HepG2 (cell line): ENCODE measurements around the gene OTUB2. TPM values are rescaled to one million over a fixed set of nuclear protein-coding genes. Genes with fewer than 3 reads are reported as not detected.
A peak's percentile ranks its signal among the peaks of the same experiment; 100 is the strongest.

ENCODE experiments used
- ATAC-seq: fragments of 200-7000 bp; cut with Tn5 transposase; 3 replicates; pipeline ENCODE4 v1.9.1; 2020; ENCODE audit warnings: mild to moderate bottlenecking, moderate library complexity
- BruUV-seq: library from RNA; stranded (reverse); fragments of 400-500 nt; replicated peaks from 2 replicates; lab custom pipeline; 2021; lab: Mats Ljungman, UMichigan
- CTCF ChIA-PET: fragments of 300-600 bp; formaldehyde crosslinking; extraction: SDS; loops from one replicate; lab custom pipeline; 2021; ENCODE audit warnings: low total read pairs, inconsistent platforms, low intra/inter-chr PET ratio; lab: Yijun Ruan, JAX
- POLR2A ChIA-PET: fragments of 350-600 bp; sonication (Branson Sonifier 250); formaldehyde crosslinking; loops from one replicate; lab custom pipeline; 2020; ENCODE audit warnings: antibody characterized with exemption, inconsistent platforms; lab: Yijun Ruan, JAX
- DNase-seq: peaks from one replicate; pipeline ENCODE4 v3.0.0-alpha.2; 2015; ENCODE audit warnings: low spot score
- FAIRE-seq: peaks from 3 replicates; lab custom pipeline; 2011; peaks lifted over from hg19 to GRCh38; lab: Jason Lieb, UNC
- H2AFZ ChIP-seq: one replicate; pipeline ENCODE4 v1.6.1; 2011; ENCODE audit warnings: low read length, inconsistent platforms
- H3K27ac ChIP-seq: fragments of 300-600 bp; 3 replicates; pipeline ENCODE4 v1.8.0; 2011; ENCODE audit warnings: mixed run types, mild to moderate bottlenecking, mixed read lengths, low read length, inconsistent platforms; ENCODE audit not compliant: insufficient read depth; ENCODE audit errors: extremely low read length
- H3K27me3 ChIP-seq, 2 experiments: fragments of 200-600 bp in 1 of 2; 2 replicates in 1 of 2; 3 replicates in 1 of 2; pipeline versions ENCODE4 v1.6.0 to v1.8.0; 2011; ENCODE audit warnings: low read length in 2 of 2, mild to moderate bottlenecking in 2 of 2, moderate library complexity in 2 of 2, inconsistent platforms in 1 of 2; ENCODE audit not compliant: insufficient read depth in 2 of 2, control insufficient read depth in 1 of 2
- H3K36me3 ChIP-seq, 2 experiments: fragments of 200-600 bp in 1 of 2; replicated peaks in 1 of 2; 2 replicates in 1 of 2; 3 replicates in 1 of 2; pipeline versions ENCODE4 v1.5.1 to v1.8.0; 2011; ENCODE audit warnings: low read length in 2 of 2, inconsistent platforms in 1 of 2; ENCODE audit not compliant: insufficient read depth in 2 of 2, control insufficient read depth in 1 of 2
- H3K4me1 ChIP-seq: 2 replicates; pipeline ENCODE4 v1.5.1; 2012; ENCODE audit warnings: low read length, inconsistent platforms; ENCODE audit not compliant: insufficient read depth
- H3K4me2 ChIP-seq: 2 replicates; pipeline ENCODE4 v1.6.0; 2011; ENCODE audit warnings: low read depth, low read length, inconsistent platforms
- H3K4me3 ChIP-seq, 3 experiments: fragments of 200-600 bp in 1 of 3; sonication (generic), shearing (Covaris generic) in 1 of 3; replicated peaks in 1 of 3; 2 replicates each; pipeline ENCODE4 v1.5.1; 2011 to 2016; ENCODE audit warnings: low read length in 3 of 3, inconsistent platforms in 2 of 3, low read depth in 2 of 3, mild to moderate bottlenecking in 2 of 3, control low read depth in 1 of 3, mixed read lengths in 1 of 3; ENCODE audit not compliant: insufficient read depth in 1 of 3
- H3K79me2 ChIP-seq: one replicate; pipeline ENCODE4 v1.6.1; 2011; ENCODE audit warnings: low read length, inconsistent platforms; ENCODE audit not compliant: insufficient read depth
- H3K9ac ChIP-seq: 2 replicates; pipeline ENCODE4 v1.6.0; 2011; ENCODE audit warnings: mild to moderate bottlenecking, low read depth, low read length, inconsistent platforms; ENCODE audit not compliant: insufficient read depth
- H3K9me3 ChIP-seq: 2 replicates; pipeline ENCODE4 v1.5.1; 2012; ENCODE audit warnings: mild to moderate bottlenecking, low read length
- H4K20me1 ChIP-seq: 2 replicates; pipeline ENCODE4 v1.6.0; 2011; ENCODE audit warnings: inconsistent platforms, mild to moderate bottlenecking, low read length, moderate library complexity; ENCODE audit not compliant: insufficient read depth
- MTF2 ChIP-seq: sonication (generic); formaldehyde crosslinking; IDR thresholded peaks from 2 replicates; pipeline ENCODE4 v1.5.0; 2020; ENCODE audit warnings: missing genetic modification reagents, borderline replicate concordance
- MYC ChIP-seq: sonication (generic); formaldehyde crosslinking; IDR thresholded peaks from 2 replicates; pipeline ENCODE4 v1.9.0; 2021; ENCODE audit warnings: missing genetic modification reagents, borderline replicate concordance
- ZBTB33 ChIP-seq: sonication (generic); formaldehyde crosslinking; IDR thresholded peaks from 2 replicates; pipeline ENCODE4 v1.4.0; 2020; ENCODE audit warnings: missing genetic modification reagents
- ZKSCAN1 ChIP-seq: fragments of 150-350 bp; IDR thresholded peaks from 2 replicates; pipeline ENCODE4 v1.6.1; 2014; ENCODE audit warnings: low read length
- ZNF431 ChIP-seq: sonication (generic); formaldehyde crosslinking; IDR thresholded peaks from 2 replicates; pipeline ENCODE4 v1.9.0; 2022; ENCODE audit warnings: missing genetic modification reagents, low read depth, mild to moderate bottlenecking, borderline replicate concordance
- ZNF460 ChIP-seq: sonication (generic); formaldehyde crosslinking; IDR thresholded peaks from 2 replicates; pipeline ENCODE4 v1.5.1; 2020; ENCODE audit warnings: missing genetic modification reagents, mild to moderate bottlenecking, borderline replicate concordance
- ZNF629 ChIP-seq: sonication (generic); formaldehyde crosslinking; conservative IDR thresholded peaks from 2 replicates; pipeline ENCODE4 v1.5.0; 2020; ENCODE audit warnings: missing genetic modification reagents
- WGBS: methylation state at CpG from one replicate; pipeline ENCODE4 v1.1.6; 2017; ENCODE audit warnings: low lambda C conversion rate; 5-methylcytosine and 5-hydroxymethylcytosine counted together
- in situ Hi-C: cut with HindIII; loops from 2 replicates; pipeline ENCODE4 v1.10.0; 2017; ENCODE audit warnings: low pct_unique_long_range_greater_than_20kb; ENCODE audit not compliant: extremely low pct_ligation_motif_present
- intact Hi-C: fragments of 100-400 bp; cut with micrococcal nuclease; formaldehyde crosslinking; loops from one replicate; pipeline ENCODE4 v1.10.0; 2022; ENCODE audit not compliant: unreplicated experiment
- polyA plus RNA-seq, 8 experiments: library from polyadenylated mRNA; depleted of rRNA in 3 of 8; stranded (reverse) in 7 of 8; unstranded in 1 of 8; fragments of >200 nt; fragmentation: Illumina TruSeq in 4 of 8; extraction: Trizol in 4 of 8; gene quantifications; 2 replicates each; pipeline versions ENCODE4 v1.2.1 to v1.2.3, GENCODE V29; 2011 to 2016; ENCODE audit warnings: low read depth in 4 of 8, missing spikeins in 1 of 8, mixed read lengths in 1 of 8; ENCODE audit not compliant: insufficient read depth in 1 of 8
- total RNA-seq, 5 experiments: library from RNA; depleted of rRNA; stranded (reverse); fragments of >200 nt; fragmentation: Illumina TruSeq; extraction: Trizol; gene quantifications; 2 replicates each; pipeline ENCODE4 v1.2.3, GENCODE V29; 2016; ENCODE audit warnings: low read depth in 1 of 5

The OTUB2 gene
- total and polyA plus RNA-seq, 2 of the 13 experiments (the other 11 are each of a cell fraction or from before 2014, with no cell fraction given): 2.2 to 2.4 TPM

GRCh38 chr14:93998871-93999403 is 27.2 kb upstream of the OTUB2 start (continued):
- TF ChIP-seq MTF2 (CRISPR knock-in tag): no peak
- no peak for TF ChIP-seq ZNF431
- TF ChIP-seq ZNF460 (CRISPR knock-in tag): no peak

DNA sequence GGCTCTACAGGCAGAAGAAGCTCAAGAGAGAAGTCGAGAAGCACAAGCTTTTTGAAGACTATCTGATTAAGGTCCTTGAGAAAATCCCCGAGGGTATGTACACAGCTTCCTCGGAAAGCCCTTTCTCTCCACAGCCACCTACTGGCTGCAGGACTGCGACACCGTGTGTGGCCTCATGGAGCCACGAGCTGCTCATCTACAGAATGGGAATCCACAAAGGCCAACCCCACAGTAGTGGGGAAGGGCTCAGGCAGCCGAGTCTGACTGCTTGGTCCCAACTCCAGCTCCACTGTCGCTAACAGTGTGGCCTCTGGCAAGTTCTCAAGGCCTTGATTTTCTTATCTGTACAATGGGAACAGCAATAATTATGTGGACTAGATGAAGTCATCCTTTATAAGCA is 26.6 kb upstream of the OTUB2 start:
- ATAC-seq (no peak), DNase-seq (no peak), FAIRE-seq (no peak)
- H3K4me1 ChIP-seq: peaks cover 72% of the 10 kb centered on the region
- ChIA-PET CTCF (interaction anchor here (1.5 kb wide), 1 partner anchor 59 kb away, joined by 4 read pairs; no protein-coding TSS in a partner anchor), POLR2A (interaction anchor here (0.7 to 1.8 kb wide), 3 partner anchors 40 to 294 kb away, joined by 3 to 5 read pairs (median 3); partner anchors contain the start of gene SERPINA10)
- no peaks in the 10 kb centered on the region for H4K20me1 ChIP-seq
- no peaks in the 10 kb centered on the region for H3K9me3 ChIP-seq
- no peak overlapping the region for H3K4me2 ChIP-seq
- H3K36me3 ChIP-seq: no peaks in the 10 kb centered on the region
- no TSS peak for BruUV-seq
- intact Hi-C loops (no loop called here), in situ Hi-C loops (no loop called here)
- H3K27ac ChIP-seq: no peak overlapping the region
- H3K9ac ChIP-seq: no peak overlapping the region
- 75% methylated on average over 2 of the region's 8 CpGs for WGBS
- H2AFZ ChIP-seq: no peak overlapping the region
- peaks cover 0 to 33% of the 10 kb centered on the region in 2 experiments; a peak in 4 of 5 replicates for H3K27me3 ChIP-seq
- no peaks in the 10 kb centered on the region for H3K79me2 ChIP-seq
- TF ChIP-seq ZNF629 (CRISPR knock-in tag) (peak; percentile 91), ZBTB33 (CRISPR knock-in tag) (peak; percentile 76), MYC (CRISPR knock-in tag) (no peak), ZKSCAN1 (peak; percentile 54; the same call in 1 of the 2 replicates)
- no peak overlapping the region for H3K4me3 ChIP-seq
